Caco-2 (cell line): Measurements from ENCODE around the gene SOX18. TPM values are rescaled to one million over a fixed set of nuclear protein-coding genes. Genes with fewer than 3 reads are reported as not detected.

Source experiments
- BruUV-seq: library from RNA; stranded (reverse); fragments of 400-500 nt; replicated peaks from 2 replicates; lab custom pipeline; 2021; lab: Mats Ljungman, UMichigan
- CTCF ChIA-PET: fragments of 300-600 bp; sonication (Branson Sonifier 250); formaldehyde crosslinking; loops from one replicate; lab custom pipeline; 2022; ENCODE audit warnings: antibody characterized with exemption; lab: Charles Lee
- POLR2A ChIA-PET: fragments of 300-600 bp; sonication (Branson Sonifier 250); formaldehyde crosslinking; loops from one replicate; lab custom pipeline; 2022; ENCODE audit warnings: antibody characterized with exemption; lab: Charles Lee
- DNase-seq, 2 experiments: peaks; one replicate each; pipeline versions ENCODE4 v3.0.0 to v3.0.0-alpha.2; 2020 to 2022
- H3K27me3 ChIP-seq: replicated peaks from 2 replicates; pipeline ENCODE4 v1.6.0; 2011; ENCODE audit warnings: low read length; ENCODE audit not compliant: control insufficient read depth, insufficient read depth
- H3K36me3 ChIP-seq: 2 replicates; pipeline ENCODE4 v1.5.1; 2011; ENCODE audit warnings: low read length; ENCODE audit not compliant: control insufficient read depth, insufficient read depth
- H3K4me1 ChIP-seq: fragments of 250-450 bp; sonication (Bioruptor Pico); 2 replicates; pipeline ENCODE4 v1.5.1; 2020; ENCODE audit warnings: mild to moderate bottlenecking
- H3K4me3 ChIP-seq: 2 replicates; pipeline ENCODE4 v1.5.1; 2011; ENCODE audit warnings: low read depth, mild to moderate bottlenecking, control low read depth, low read length
- H3K9me3 ChIP-seq: fragments of 250-450 bp; sonication (Bioruptor Pico); 2 replicates; pipeline ENCODE4 v1.5.1; 2020; ENCODE audit warnings: mild to moderate bottlenecking, moderate library complexity
- H3K27ac Mint-ChIP-seq: one replicate; pipeline ENCODE4 v1.8.0; 2022; ENCODE audit warnings: mixed read lengths; ENCODE audit not compliant: unreplicated experiment
- H3K27me3 Mint-ChIP-seq: one replicate; pipeline ENCODE4 v1.8.0; 2022; ENCODE audit warnings: mixed read lengths; ENCODE audit not compliant: insufficient read depth, unreplicated experiment
- H3K36me3 Mint-ChIP-seq: one replicate; pipeline ENCODE4 v1.8.0; 2022; ENCODE audit warnings: mild to moderate bottlenecking, mixed read lengths; ENCODE audit not compliant: insufficient read depth, unreplicated experiment
- H3K4me1 Mint-ChIP-seq: one replicate; pipeline ENCODE4 v1.8.0; 2022; ENCODE audit warnings: low read depth, mixed read lengths; ENCODE audit not compliant: unreplicated experiment
- H3K4me3 Mint-ChIP-seq: one replicate; pipeline ENCODE4 v1.8.0; 2022; ENCODE audit warnings: mild to moderate bottlenecking, moderate library complexity, mixed read lengths; ENCODE audit not compliant: unreplicated experiment
- H3K9me3 Mint-ChIP-seq: one replicate; pipeline ENCODE4 v1.8.0; 2022; ENCODE audit warnings: mixed read lengths; ENCODE audit not compliant: unreplicated experiment
- CTCF ChIP-seq, 2 experiments: fragments of 200-600 bp in 1 of 2; IDR thresholded peaks; 1 replicate in 1 of 2; 2 replicates in 1 of 2; pipeline versions ENCODE4 v1.5.1 to v1.8.0; 2011 to 2022; ENCODE audit warnings: antibody characterized with exemption in 1 of 2, control low read depth in 1 of 2, inconsistent platforms in 1 of 2, low read depth in 1 of 2, low read length in 1 of 2, mild to moderate bottlenecking in 1 of 2, moderate library complexity in 1 of 2; ENCODE audit not compliant: insufficient read depth in 1 of 2, severe bottlenecking in 1 of 2, unreplicated experiment in 1 of 2
- intact Hi-C: fragments of 100-400 bp; cut with micrococcal nuclease; formaldehyde crosslinking; loops from one replicate; pipeline ENCODE4 v1.10.0; 2022; ENCODE audit not compliant: unreplicated experiment
- total RNA-seq: library from RNA; stranded (reverse); gene quantifications from 2 replicates; pipeline ENCODE4 v1.2.3, GENCODE V29; 2022

The SOX18 gene
- total RNA-seq, 1 experiment from 2014 or later, result 0.84 TPM

GRCh38 chr20:64052987-64053840 is 3.8 kb upstream of the SOX18 start:
- Mint-ChIP-seq H3K27me3 (peaks cover 3% of the 10 kb centered on the region), H3K4me3 (no peak overlapping the region), H3K27ac (no peak overlapping the region), H3K4me1 (peaks cover 4% of the 10 kb centered on the region), H3K36me3 (peaks cover 6% of the 10 kb centered on the region), H3K9me3 (no peaks in the 10 kb centered on the region)
- no peaks in the 10 kb centered on the region for H3K36me3 ChIP-seq
- H3K27me3 ChIP-seq, result no peaks in the 10 kb centered on the region; the same call in 1 of the 2 replicates
- no peak for TF ChIP-seq CTCF (IDR thresholded peaks at IDR 0.05; ENCODE audit: insufficient read depth in 1 of 2, low read depth in 1 of 2, low read length in 1 of 2, severe bottlenecking in 1 of 2, unreplicated experiment in 1 of 2)
- H3K4me3 ChIP-seq, result no peak overlapping the region
- no peak for DNase-seq
- BruUV-seq, result no TSS peak
- H3K9me3 ChIP-seq, result no peaks in the 10 kb centered on the region
- ChIA-PET CTCF (interaction anchor here (0.6 to 8.0 kb wide), 4 partner anchors 10 to 72 kb away, joined by 3 to 64 read pairs (median 4); partner anchors contain the start of genes OPRL1, RGS19 and TCEA2), POLR2A (interaction anchor here (0.7 to 1.7 kb wide), 2 partner anchors 10 to 29 kb away, joined by 3 to 8 read pairs; partner anchors contain the start of gene TCEA2)
- intact Hi-C loops, result no loop called here
- H3K4me1 ChIP-seq, result peaks cover 12% of the 10 kb centered on the region

- H3K27ac Mint-ChIP-seq, result no peak overlapping the region
- TF ChIP-seq CTCF (IDR thresholded peaks at IDR 0.05; ENCODE audit: insufficient read depth in 1 of 2, low read depth in 1 of 2, low read length in 1 of 2, severe bottlenecking in 1 of 2, unreplicated experiment in 1 of 2), result no peak
- H3K36me3 ChIP-seq, result no peaks in the 10 kb centered on the region
These were observed 2.9 kb upstream of the SOX18 start for GRCh38 chr20:64052326-64052722.

GRCh38 chr20:64051561-64052325 is 2.3 kb upstream of the SOX18 start:
- no peaks in the 10 kb centered on the region for H3K9me3 Mint-ChIP-seq
- ChIA-PET POLR2A (interaction anchor here (1.1 kb wide), 1 partner anchor 11 kb away, joined by 4 read pairs; the partner anchor contains the start of gene TCEA2), CTCF (interaction anchor here (1.0 to 8.0 kb wide), 3 partner anchors 11 to 71 kb away, joined by 3 to 64 read pairs (median 3); partner anchors contain the start of gene TCEA2)
- H3K4me3 Mint-ChIP-seq, result no peak overlapping the region
- Histone ChIP-seq H3K27me3 (peaks cover 1% of the 10 kb centered on the region), H3K4me3 (no peak overlapping the region), H3K4me1 (peaks cover 3% of the 10 kb centered on the region; the same call in 1 of the 2 replicates), H3K36me3 (no peaks in the 10 kb centered on the region), H3K9me3 (no peaks in the 10 kb centered on the region)
- H3K4me1 Mint-ChIP-seq, result no peaks in the 10 kb centered on the region
- no peak for TF ChIP-seq CTCF (IDR thresholded peaks at IDR 0.05; ENCODE audit: insufficient read depth in 1 of 2, low read depth in 1 of 2, low read length in 1 of 2, severe bottlenecking in 1 of 2, unreplicated experiment in 1 of 2)
- BruUV-seq, result no TSS peak
- intact Hi-C loops, result no loop called here
- peaks cover 11% of the 10 kb centered on the region for H3K27me3 Mint-ChIP-seq
- peaks cover 6% of the 10 kb centered on the region for H3K36me3 Mint-ChIP-seq
- H3K27ac Mint-ChIP-seq, result no peak overlapping the region
- no peak for DNase-seq

More at GRCh38 chr20:64052326-64052722, 2.9 kb upstream of the SOX18 start:
- no peak for DNase-seq
- no TSS peak for BruUV-seq
- POLR2A ChIA-PET, result interaction anchor here (1.1 kb wide), 1 partner anchor 10 kb away, joined by 4 read pairs; the partner anchor contains the start of gene TCEA2
- Histone ChIP-seq H3K4me1 (peaks cover 3% of the 10 kb centered on the region; the same call in 1 of the 2 replicates), H3K9me3 (no peaks in the 10 kb centered on the region), H3K4me3 (no peak overlapping the region), H3K27me3 (peaks cover 1% of the 10 kb centered on the region)
- H3K4me3 Mint-ChIP-seq, result no peak overlapping the region
- intact Hi-C loops, result no loop called here
- peaks cover 5% of the 10 kb centered on the region for H3K27me3 Mint-ChIP-seq
- peaks cover 6% of the 10 kb centered on the region for H3K36me3 Mint-ChIP-seq
- CTCF ChIA-PET, result interaction anchor here (1.0 to 8.0 kb wide), 3 partner anchors 10 to 72 kb away, joined by 3 to 64 read pairs (median 3); partner anchors contain the start of gene TCEA2
- H3K9me3 Mint-ChIP-seq, result no peaks in the 10 kb centered on the region
- no peaks in the 10 kb centered on the region for H3K4me1 Mint-ChIP-seq
